GM12865 (cell line): ENCODE measurements around the gene PRKAB2.
"Not testable (repeated sequence)": the region's sequence is repeated elsewhere in the genome, so short reads cannot be mapped to it uniquely, and the experiment has no call there.

Experiments
- DNase-seq: peaks from one replicate; pipeline ENCODE4 v3.0.0; 2010; ENCODE audit warnings: low read depth
- H3K4me3 ChIP-seq: 2 replicates; pipeline ENCODE4 v1.5.1; 2011; ENCODE audit warnings: mild to moderate bottlenecking, low read depth, low read length, control low read depth
- CTCF ChIP-seq: IDR thresholded peaks from 2 replicates; pipeline ENCODE4 v1.5.1; 2011; ENCODE audit warnings: low read length, control low read depth, low read depth, inconsistent platforms; ENCODE audit not compliant: insufficient read depth; ENCODE audit errors: missing control alignments

The PRKAB2 gene

GRCh38 chr1:147129116-147129873 lies 43.0 kb downstream of the PRKAB2 start:
- TF ChIP-seq CTCF, result no peak
- DNase-seq, result no peak
- no peak overlapping the region for H3K4me3 ChIP-seq

GRCh38 chr1:147124266-147124665 lies 48.0 kb downstream of the PRKAB2 start:
- DNase-seq, result no peak

GRCh38 chr1:147117109-147117508 lies 55.2 kb downstream of the PRKAB2 start:
- no peak for TF ChIP-seq CTCF
- no peak overlapping the region for H3K4me3 ChIP-seq
- no peak for DNase-seq

More at GRCh38 chr1:147124266-147124665, 48.0 kb downstream of the PRKAB2 start:
- TF ChIP-seq CTCF, result no peak
- H3K4me3 ChIP-seq, result no peak overlapping the region

GRCh38 chr1:147115496-147115895 lies 56.8 kb downstream of the PRKAB2 start:
- no peak for TF ChIP-seq CTCF
- no peak overlapping the region for H3K4me3 ChIP-seq
- no peak for DNase-seq

- H3K4me3 ChIP-seq, DNase-seq: not testable (repeated sequence)
Measured at GRCh38 chr1:147115079-147115478, 57.2 kb downstream of the PRKAB2 start.

- H3K4me3 ChIP-seq, DNase-seq: not testable (repeated sequence)
Measured at GRCh38 chr1:147114353-147114752, 57.9 kb downstream of the PRKAB2 start.

- H3K4me3 ChIP-seq, result no peak overlapping the region
- TF ChIP-seq CTCF, result no peak
- no peak for DNase-seq
Measured at GRCh38 chr1:147111381-147112130, 60.7 kb downstream of the PRKAB2 start.

GRCh38 chr1:147110872-147111271 lies 61.4 kb downstream of the PRKAB2 start:
- H3K4me3 ChIP-seq, result no peak overlapping the region
- no peak for DNase-seq
- no peak for TF ChIP-seq CTCF
